ENCODE results near the gene STK32A. TPM values are rescaled to one million over a fixed set of nuclear protein-coding genes. Genes with fewer than 3 reads are reported as not detected.

STK32A gene
- polyA plus RNA-seq, 1 experiment, result 1.2 TPM

DNA sequence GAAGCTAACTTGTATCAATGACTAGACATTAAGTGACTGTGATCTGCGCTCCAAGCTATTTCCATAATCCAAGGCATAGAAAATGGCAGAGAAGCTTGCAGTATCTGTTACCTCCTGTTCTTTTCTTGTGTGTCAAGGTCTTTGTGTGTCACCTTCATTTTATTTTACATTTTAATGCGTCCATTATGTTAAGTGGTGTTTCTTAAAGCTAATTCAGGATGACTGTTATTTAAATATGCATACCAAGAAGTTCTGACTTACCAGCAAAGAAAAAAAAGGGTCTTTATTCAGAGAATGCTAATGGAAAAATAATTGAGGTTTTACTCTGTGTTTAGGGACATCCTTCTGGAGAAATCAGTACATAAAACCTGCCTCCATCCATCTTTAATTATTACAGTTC lies 52.3 kb downstream of the STK32A start:
- POLR2A ChIA-PET, result no interaction called here
- Histone ChIP-seq H3K27me3 (ENCODE audit: control insufficient read depth, insufficient read depth, low read length) (peaks cover 2% of the 10 kb centered on the region; the same call in 1 of the 2 replicates), H3K36me3 (ENCODE audit: control insufficient read depth, insufficient read depth, low read length) (no peaks in the 10 kb centered on the region), H3K4me3 (ENCODE audit: low read depth, low read length) (no peak overlapping the region)
- TF ChIP-seq, protein P1, sequence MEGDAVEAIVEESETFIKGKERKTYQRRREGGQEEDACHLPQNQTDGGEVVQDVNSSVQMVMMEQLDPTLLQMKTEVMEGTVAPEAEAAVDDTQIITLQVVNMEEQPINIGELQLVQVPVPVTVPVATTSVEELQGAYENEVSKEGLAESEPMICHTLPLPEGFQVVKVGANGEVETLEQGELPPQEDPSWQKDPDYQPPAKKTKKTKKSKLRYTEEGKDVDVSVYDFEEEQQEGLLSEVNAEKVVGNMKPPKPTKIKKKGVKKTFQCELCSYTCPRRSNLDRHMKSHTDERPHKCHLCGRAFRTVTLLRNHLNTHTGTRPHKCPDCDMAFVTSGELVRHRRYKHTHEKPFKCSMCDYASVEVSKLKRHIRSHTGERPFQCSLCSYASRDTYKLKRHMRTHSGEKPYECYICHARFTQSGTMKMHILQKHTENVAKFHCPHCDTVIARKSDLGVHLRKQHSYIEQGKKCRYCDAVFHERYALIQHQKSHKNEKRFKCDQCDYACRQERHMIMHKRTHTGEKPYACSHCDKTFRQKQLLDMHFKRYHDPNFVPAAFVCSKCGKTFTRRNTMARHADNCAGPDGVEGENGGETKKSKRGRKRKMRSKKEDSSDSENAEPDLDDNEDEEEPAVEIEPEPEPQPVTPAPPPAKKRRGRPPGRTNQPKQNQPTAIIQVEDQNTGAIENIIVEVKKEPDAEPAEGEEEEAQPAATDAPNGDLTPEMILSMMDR (IDR thresholded peaks at IDR 0.05; ENCODE audit: insufficient read depth, low read depth, low read length), result no peak
- CTCF ChIA-PET, result interaction anchor here (1.0 kb wide), 1 partner anchor 14 kb away, joined by 3 read pairs; no protein-coding TSS in a partner anchor
- no peak for DNase-seq (ENCODE audit: low read depth)

DNA sequence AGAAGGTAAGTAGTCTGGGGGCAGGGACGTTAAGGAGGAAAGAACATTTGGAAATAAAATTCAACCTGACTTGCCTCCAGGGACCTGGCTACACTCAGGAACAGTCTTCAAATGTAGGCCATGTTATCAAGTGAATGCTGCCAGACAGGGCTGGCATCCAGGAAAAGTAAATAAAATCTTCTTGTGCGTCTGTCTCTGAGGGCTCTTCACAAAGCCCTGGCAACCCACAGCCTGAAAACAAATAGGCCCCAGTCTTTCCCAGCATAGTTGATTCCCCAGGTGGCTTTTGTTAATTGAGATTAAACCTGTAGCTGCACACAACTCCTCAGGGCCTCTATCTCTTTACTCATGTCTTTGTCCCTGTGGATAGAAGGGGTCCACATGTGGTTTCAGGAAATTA lies 55.4 kb downstream of the STK32A start:
- ChIA-PET CTCF (no interaction called here), POLR2A (no interaction called here)
- TF ChIP-seq, protein P1 (IDR thresholded peaks at IDR 0.05; ENCODE audit: insufficient read depth, low read depth, low read length), result no peak
- Histone ChIP-seq H3K4me3 (ENCODE audit: low read depth, low read length) (no peak overlapping the region), H3K27me3 (ENCODE audit: control insufficient read depth, insufficient read depth, low read length) (peaks cover 2% of the 10 kb centered on the region; the same call in 1 of the 2 replicates), H3K36me3 (ENCODE audit: control insufficient read depth, insufficient read depth, low read length) (no peaks in the 10 kb centered on the region)
- no peak for DNase-seq (ENCODE audit: low read depth)

DNA sequence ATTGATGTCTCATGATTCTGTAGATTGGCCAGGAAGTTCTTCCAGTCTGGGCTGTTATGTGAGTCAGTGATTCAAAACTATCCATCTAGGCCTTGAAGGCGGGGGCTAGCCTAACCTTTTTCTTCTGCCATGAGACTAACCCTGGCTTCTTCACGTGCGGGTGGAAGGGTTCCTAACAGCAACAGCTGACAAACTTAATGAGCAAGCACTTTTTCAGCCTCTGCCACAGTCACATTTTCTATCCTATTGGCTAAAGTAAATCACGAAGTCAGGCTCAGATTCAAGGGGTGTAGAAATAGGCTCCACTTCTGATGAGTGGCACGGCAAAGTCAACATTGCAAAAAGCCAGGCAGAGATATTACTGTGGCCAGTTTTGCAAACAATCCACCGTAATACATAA lies 68.4 kb downstream of the STK32A start:
- H3K27me3 ChIP-seq (ENCODE audit: control insufficient read depth, insufficient read depth, low read length), result no peaks in the 10 kb centered on the region
- POLR2A ChIA-PET, result no interaction called here
- CTCF ChIA-PET, result interaction anchor here (0.9 kb wide), 1 partner anchor 274 kb away, joined by 4 read pairs; no protein-coding TSS in a partner anchor
- TF ChIP-seq, protein P1 (IDR thresholded peaks at IDR 0.05; ENCODE audit: insufficient read depth, low read depth, low read length), result no peak
- no peak for DNase-seq (ENCODE audit: low read depth)
- no peaks in the 10 kb centered on the region for H3K36me3 ChIP-seq (ENCODE audit: control insufficient read depth, insufficient read depth, low read length)
- no peak overlapping the region for H3K4me3 ChIP-seq (ENCODE audit: low read depth, low read length)

DNA sequence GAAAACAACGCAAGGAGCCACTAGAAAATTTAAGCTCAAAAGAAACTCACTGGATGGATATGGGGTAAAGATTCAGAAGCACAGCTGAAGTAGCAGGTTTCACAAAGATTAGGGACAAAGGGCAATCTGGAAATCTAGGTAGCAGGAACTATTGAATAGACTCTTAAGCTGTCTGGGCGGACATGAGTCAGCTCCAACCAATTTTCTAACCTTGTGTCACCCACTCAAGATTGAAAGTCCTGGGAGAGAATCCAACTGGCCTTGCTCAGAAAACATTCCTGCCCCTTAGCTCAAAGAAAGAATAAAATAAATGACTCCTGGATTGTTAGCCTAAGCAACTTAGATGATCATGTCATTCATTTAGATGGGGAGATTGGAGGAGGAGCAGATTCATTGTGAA lies 69.2 kb downstream of the STK32A start:
- POLR2A ChIA-PET, result no interaction called here
- CTCF ChIA-PET, result interaction anchor here (0.9 kb wide), 1 partner anchor 273 kb away, joined by 4 read pairs; no protein-coding TSS in a partner anchor
- peak; percentile 31 for DNase-seq (ENCODE audit: low read depth)
- Histone ChIP-seq H3K4me3 (ENCODE audit: low read depth, low read length) (no peak overlapping the region), H3K36me3 (ENCODE audit: control insufficient read depth, insufficient read depth, low read length) (no peaks in the 10 kb centered on the region), H3K27me3 (ENCODE audit: control insufficient read depth, insufficient read depth, low read length) (no peaks in the 10 kb centered on the region)
- TF ChIP-seq, protein P1 (IDR thresholded peaks at IDR 0.05; ENCODE audit: insufficient read depth, low read depth, low read length), result no peak

DNA sequence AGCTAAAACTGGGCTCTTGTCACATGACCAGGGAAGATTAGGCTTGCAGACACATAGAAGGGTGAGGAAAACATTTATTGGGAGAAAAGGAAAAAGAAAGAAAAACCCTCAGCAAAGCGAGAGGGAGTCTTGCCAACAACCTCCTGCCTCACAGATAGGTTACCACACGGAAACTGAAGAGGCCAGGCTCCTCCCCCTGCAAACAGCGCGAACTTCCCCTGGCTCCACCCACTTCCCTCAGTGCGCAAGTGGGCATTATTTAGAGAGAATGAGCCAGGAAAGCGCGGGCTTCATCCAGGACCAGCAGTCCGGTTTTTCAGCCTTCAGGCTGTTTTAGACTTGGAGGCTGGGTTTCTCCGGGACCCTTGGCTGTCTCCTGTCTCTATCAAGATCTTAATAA lies 70.3 kb downstream of the STK32A start:
- H3K36me3 ChIP-seq (ENCODE audit: control insufficient read depth, insufficient read depth, low read length), result no peaks in the 10 kb centered on the region
- ChIA-PET CTCF (no interaction called here), POLR2A (no interaction called here)
- no peak overlapping the region for H3K4me3 ChIP-seq (ENCODE audit: low read depth, low read length)
- no peak for DNase-seq (ENCODE audit: low read depth)
- H3K27me3 ChIP-seq (ENCODE audit: control insufficient read depth, insufficient read depth, low read length), result no peaks in the 10 kb centered on the region
- TF ChIP-seq, protein P1 (IDR thresholded peaks at IDR 0.05; ENCODE audit: insufficient read depth, low read depth, low read length), result no peak

All from BJ (cell line).